GM18505 (cell line): ENCODE data around the gene SSTR3.
"Not testable (repeated sequence)": the region's sequence is repeated elsewhere in the genome, so short reads cannot be mapped to it uniquely, and the experiment has no call there.

Experiments
- ATAC-seq: cut with Tn5 transposase; IDR thresholded peaks from one replicate; pipeline ENCODE4 v1.9.1; 2021; ENCODE audit not compliant: unreplicated experiment
- POLR2A ChIP-seq: IDR thresholded peaks from 4 replicates; pipeline ENCODE4 v1.6.1; 2011; ENCODE audit warnings: borderline replicate concordance; ENCODE audit not compliant: insufficient read depth, insufficient read length; ENCODE audit errors: extremely low read depth

Gene SSTR3

GRCh38 chr22:37212174-37212906 lies at the start of gene SSTR3:
Gene SSTR3, minus strand, starts transcription at chr22:37212477. Its CDS starts 4,674 bp downstream, at chr22:37207803.
- TF ChIP-seq POLR2A = no peak
- ATAC-seq = no peak

DNA sequence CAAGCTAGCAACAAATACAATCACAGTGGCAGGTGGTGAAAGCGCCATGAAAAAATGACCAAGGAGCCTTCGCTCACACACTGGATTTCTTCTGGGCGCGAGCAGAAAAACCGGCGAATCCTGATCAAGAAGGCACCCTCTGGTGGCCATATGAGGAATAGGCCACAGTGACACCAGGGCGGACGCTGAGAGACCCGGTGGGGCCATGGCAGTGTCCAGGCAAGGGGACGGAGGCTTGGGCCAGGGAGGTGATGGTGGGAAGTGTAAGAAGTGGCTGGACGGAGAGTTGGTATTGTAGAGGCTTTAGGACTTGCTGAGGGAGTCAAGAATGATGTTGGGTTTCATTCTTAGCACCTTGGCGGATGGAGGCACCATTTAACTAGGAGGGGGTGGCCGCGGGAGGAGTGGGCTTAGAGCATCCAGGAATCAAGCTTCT lies 48.6 kb upstream of the SSTR3 start:
- no peak for TF ChIP-seq POLR2A
- no peak for ATAC-seq

- no peak for TF ChIP-seq POLR2A
- no peak for ATAC-seq
Observed at GRCh38 chr22:37260155-37260795, 48.0 kb upstream of the SSTR3 start.

GRCh38 chr22:37259540-37260029 lies 47.3 kb upstream of the SSTR3 start:
- ATAC-seq = no peak

DNA sequence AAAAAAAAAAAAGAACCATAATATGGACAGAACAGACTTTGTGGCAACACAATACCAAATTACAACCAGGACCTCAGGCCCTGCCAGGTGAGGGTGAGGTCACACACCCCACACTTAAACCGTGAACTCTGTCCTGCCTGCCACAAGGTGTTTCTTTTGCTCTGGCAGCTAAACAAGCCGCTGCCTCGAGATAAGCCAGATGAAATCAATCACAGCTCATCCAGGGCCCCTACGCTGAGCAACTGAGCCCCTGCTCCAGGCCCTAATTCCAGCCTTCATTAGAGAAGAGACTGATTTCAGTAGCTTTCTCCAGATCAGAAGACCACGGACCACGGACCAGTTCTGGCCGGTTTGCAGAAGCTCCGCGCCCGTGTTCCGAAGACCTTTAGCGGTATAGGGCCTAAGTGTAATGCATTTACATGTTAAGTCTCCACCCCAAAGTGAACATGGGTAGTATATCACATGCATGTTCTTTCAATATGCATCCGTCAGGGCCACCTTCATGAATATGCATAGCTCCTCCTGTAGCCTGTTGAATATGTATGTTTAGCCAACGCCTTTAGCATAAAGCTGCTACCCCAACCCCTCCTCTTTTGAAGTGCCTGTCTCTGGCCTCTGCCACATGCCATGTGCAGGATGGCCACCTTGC lies 46.6 kb upstream of the SSTR3 start:
- no peak for TF ChIP-seq POLR2A
- no peak for ATAC-seq

More at GRCh38 chr22:37259540-37260029, 47.3 kb upstream of the SSTR3 start:
- no peak for TF ChIP-seq POLR2A

DNA sequence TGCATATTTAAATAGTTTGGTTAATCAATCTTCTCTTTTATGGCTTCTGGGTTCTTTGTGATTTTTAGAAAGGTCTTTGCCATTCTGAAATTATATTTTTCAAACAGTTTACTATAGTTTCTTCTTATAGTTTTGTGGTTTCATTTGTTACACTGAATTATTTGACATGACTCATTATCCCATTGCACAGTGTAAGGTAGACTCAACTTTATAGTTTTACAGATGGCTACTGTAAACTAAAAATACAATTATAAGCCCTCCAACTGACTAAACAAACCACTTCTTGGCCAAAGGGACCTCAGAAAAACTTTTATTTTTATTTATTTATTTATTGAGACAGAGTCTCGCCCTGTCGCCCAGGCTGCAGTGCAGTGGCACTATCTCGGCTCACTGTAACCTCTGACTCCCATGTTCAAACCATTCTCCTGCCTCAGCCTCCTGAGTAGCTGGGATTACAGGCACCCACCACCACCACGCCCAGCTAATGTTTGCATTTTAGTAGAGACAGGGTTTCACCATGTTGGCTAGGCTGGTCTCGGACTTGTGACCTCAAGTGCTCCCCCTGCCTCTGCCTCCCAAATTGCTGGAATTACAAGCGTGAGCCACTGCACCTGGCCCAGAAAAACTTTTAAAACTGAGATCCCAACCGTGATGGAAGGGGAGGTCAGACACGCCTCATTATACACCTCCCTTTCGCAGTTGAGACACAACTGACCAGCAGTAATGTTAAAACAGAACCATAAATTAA lies 45.9 kb upstream of the SSTR3 start:
- no peak for ATAC-seq
- no peak for TF ChIP-seq POLR2A

DNA sequence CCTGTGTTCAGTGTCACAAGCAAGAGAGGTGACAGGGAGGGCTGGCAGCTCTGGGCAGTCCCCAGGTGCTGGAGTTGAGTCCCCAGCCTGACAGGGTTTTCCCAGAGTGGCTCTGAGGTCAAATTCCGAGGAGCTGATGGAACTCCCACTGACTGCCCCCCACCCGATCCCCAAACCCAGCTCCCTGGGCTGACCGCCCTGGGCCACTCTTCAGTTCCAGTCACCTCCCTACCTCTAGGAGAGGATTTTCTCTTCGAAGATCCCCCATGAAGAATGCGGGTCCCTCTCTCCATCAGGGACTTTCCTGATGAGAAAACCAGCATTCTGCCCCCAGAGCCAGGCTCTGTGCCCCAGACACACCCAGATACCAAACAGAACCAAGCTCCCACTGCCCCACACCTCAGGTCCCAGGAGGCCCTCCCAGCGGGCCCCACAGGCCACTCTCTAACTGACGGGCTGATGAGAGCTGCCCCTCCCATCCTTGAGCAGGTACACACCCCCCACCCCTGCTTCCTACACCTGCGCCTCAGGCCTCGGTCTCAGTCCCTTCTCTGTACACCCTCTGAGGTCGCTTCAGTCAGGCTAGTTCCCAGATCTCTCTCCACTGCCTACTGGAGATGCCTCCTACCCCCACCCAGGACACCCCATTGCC lies 43.9 kb upstream of the SSTR3 start:
- ATAC-seq = no peak
- TF ChIP-seq POLR2A = no peak

DNA sequence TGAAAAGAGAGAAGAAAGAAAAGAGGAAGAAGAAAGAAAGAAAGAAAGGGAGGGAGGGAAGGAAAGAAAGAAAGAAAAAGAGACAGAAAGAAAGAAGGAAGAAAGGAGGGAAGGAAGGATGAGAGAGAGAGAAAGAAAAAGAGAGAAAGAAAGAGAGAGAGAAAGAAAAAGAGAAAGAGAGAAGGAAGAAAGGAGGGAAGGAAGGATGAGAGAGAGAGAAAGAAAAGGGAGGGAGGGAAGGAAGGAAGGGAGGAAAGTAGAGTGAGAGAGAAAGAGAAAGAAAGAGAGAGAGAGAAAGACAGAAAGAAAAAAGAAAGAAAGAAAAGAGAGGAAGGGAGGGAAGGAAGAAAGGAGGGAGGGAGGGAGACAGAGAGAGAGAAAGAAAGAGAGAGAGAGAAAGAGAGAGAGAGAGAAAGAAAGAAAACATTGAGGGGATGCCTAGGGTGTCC lies 43.3 kb upstream of the SSTR3 start:
- ATAC-seq = no peak
- TF ChIP-seq POLR2A = no peak

- ATAC-seq = no peak
- TF ChIP-seq POLR2A = no peak
Observed at GRCh38 chr22:37254867-37255233, 42.6 kb upstream of the SSTR3 start.

GRCh38 chr22:37254209-37254866 lies 42.1 kb upstream of the SSTR3 start:
- TF ChIP-seq POLR2A = no peak
- ATAC-seq = no peak

DNA sequence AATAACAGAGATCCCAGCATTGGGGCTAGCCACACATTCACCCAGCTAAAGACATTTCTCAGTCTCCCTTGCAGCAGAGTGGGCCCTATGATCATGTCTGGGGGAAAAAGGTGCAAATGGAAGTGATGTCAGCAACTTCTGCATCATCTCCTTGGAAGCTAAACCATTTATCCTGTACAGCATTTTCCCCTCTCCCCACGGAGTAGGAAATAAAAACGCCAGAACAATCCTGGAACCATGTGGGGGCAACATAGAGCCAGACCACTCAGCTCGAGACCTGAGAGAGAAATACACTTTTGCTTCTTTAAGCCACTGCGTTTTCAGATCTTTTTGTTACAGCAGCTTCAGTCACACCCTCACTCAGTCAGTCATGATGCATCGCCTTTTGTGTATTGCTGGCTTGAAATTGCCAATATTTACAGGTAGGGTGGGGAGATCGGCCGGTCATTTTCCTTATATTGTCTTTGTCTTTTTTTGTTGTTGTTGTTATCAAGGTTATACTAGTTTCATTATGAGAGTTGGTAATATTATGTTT lies 40.9 kb upstream of the SSTR3 start:
- ATAC-seq = no peak
- TF ChIP-seq POLR2A = no peak

DNA sequence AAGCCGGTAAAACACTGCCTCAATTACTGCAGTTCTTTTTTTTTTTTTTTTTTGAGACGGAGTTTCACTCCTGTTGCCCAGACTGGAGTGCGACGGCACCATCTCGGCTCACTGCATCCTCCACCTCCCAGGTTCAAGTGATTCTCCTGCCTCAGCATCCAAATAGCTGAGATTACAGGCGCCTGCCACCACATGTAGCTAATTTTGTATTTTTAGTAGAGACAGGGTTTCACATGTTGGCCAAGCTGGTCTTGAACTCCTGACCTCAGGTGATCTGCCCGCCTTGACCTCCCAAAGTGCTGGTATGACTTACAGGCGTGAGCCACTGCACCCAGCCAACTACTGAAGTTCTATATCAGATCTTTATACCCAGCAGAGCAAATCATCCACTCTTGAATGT lies 39.6 kb upstream of the SSTR3 start:
- ATAC-seq = not testable (repeated sequence)

- TF ChIP-seq POLR2A = no peak
- ATAC-seq = no peak
Observed at GRCh38 chr22:37249986-37250385, 37.7 kb upstream of the SSTR3 start.

DNA sequence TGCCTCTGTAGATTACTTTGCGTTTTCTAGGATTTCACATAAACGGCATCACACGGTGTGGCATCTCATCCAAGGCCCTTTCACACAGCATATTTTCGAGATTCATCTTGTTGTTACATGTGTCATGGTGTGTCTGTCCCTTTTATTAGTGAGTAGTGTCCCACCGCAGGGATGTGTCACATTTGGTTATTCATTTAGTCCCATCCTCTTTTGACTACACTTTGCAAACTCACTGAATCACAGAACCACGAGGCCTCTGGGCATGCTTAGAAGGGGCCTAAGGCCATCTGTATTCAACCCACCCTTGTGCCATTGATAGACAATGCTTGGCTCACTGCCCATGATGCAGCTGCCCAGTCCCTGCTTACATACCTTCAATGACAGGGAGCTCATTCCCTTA lies 36.0 kb upstream of the SSTR3 start:
- ATAC-seq = no peak
- no peak for TF ChIP-seq POLR2A
